HEK293 (cell line): ENCODE data around the gene ADAMTS19.

Source experiments
- CTCF ChIA-PET: fragments of 350-600 bp; formaldehyde crosslinking; extraction: SDS; loops from one replicate; lab custom pipeline; 2021; ENCODE audit warnings: antibody characterized with exemption; lab: Yijun Ruan, JAX
- POLR2A ChIA-PET: fragments of 300-600 bp; formaldehyde crosslinking; extraction: SDS; loops from one replicate; lab custom pipeline; 2020; ENCODE audit warnings: antibody characterized with exemption, inconsistent platforms; lab: Yijun Ruan, JAX
- H3K27ac ChIP-seq: fragments of 200-500 bp; sonication (Bioruptor generic); 2 replicates; pipeline ENCODE4 v1.5.1; 2014; ENCODE audit warnings: low read depth, low read length, control low read depth, inconsistent platforms; ENCODE audit errors: extremely low read depth
- H3K36me3 ChIP-seq, 2 experiments: fragments of 200-500 bp in 1 of 2; sonication (Bioruptor generic) in 1 of 2; 1 replicate in 1 of 2; 2 replicates in 1 of 2; pipeline ENCODE4 v1.5.1; 2014 to 2017; ENCODE audit warnings: inconsistent platforms in 2 of 2, low read length in 2 of 2; ENCODE audit not compliant: control insufficient read depth in 2 of 2, insufficient read depth in 1 of 2
- H3K4me1 ChIP-seq: fragments of 200-500 bp; sonication (Bioruptor generic); 2 replicates; pipeline ENCODE4 v1.5.1; 2014; ENCODE audit warnings: mild to moderate bottlenecking, low read length, inconsistent platforms; ENCODE audit not compliant: control insufficient read depth, insufficient read depth
- H3K4me3 ChIP-seq: 2 replicates; pipeline ENCODE4 v1.5.1; 2011; ENCODE audit warnings: low read depth, mild to moderate bottlenecking, control low read depth, low read length, moderate library complexity
- H3K9me3 ChIP-seq: fragments of 200-500 bp; sonication (Bioruptor generic); 2 replicates; pipeline ENCODE4 v1.5.1; 2014; ENCODE audit warnings: low read depth, low read length, inconsistent platforms; ENCODE audit not compliant: control insufficient read depth, insufficient read depth
- BCL11A ChIP-seq: fragments of 450-650 bp; formaldehyde crosslinking; IDR thresholded peaks from 2 replicates; pipeline ENCODE4 v1.5.1; 2016; ENCODE audit warnings: low read depth, missing biosample characterization, missing genetic modification characterization
- HOXC10 ChIP-seq: sonication (generic); formaldehyde crosslinking; IDR thresholded peaks from 2 replicates; pipeline ENCODE4 v1.8.1; 2023; ENCODE audit warnings: mild to moderate bottlenecking, missing genetic modification reagents
- KLF1 ChIP-seq: fragments of 450-650 bp; formaldehyde crosslinking; IDR thresholded peaks from 2 replicates; pipeline ENCODE4 v1.5.1; 2016; ENCODE audit warnings: missing biosample characterization, missing genetic modification characterization
- MEIS1 ChIP-seq: sonication (generic); formaldehyde crosslinking; IDR thresholded peaks from 2 replicates; pipeline ENCODE4 v1.8.1; 2022; ENCODE audit warnings: missing genetic modification reagents, mild to moderate bottlenecking, borderline replicate concordance
- OSR2 ChIP-seq: fragments of 450-650 bp; formaldehyde crosslinking; IDR thresholded peaks from 2 replicates; pipeline ENCODE4 v1.5.1; 2016; ENCODE audit warnings: missing biosample characterization, missing genetic modification characterization
- PRDM2 ChIP-seq: fragments of 450-650 bp; formaldehyde crosslinking; IDR thresholded peaks from 2 replicates; pipeline ENCODE4 v1.5.1; 2016; ENCODE audit warnings: missing biosample characterization, missing genetic modification characterization, borderline replicate concordance
- SCRT2 ChIP-seq: fragments of 450-650 bp; formaldehyde crosslinking; IDR thresholded peaks from 2 replicates; pipeline ENCODE4 v1.5.1; 2016; ENCODE audit warnings: missing biosample characterization, missing genetic modification characterization
- WT1 ChIP-seq: fragments of 450-650 bp; formaldehyde crosslinking; IDR thresholded peaks from 2 replicates; pipeline ENCODE4 v1.5.1; 2016; ENCODE audit warnings: missing biosample characterization, missing genetic modification characterization
- ZNF10 ChIP-seq: fragments of 450-650 bp; formaldehyde crosslinking; IDR thresholded peaks from 2 replicates; pipeline ENCODE4 v1.5.1; 2017; ENCODE audit warnings: missing biosample characterization, missing genetic modification characterization
- ZNF174 ChIP-seq: fragments of 450-650 bp; formaldehyde crosslinking; IDR thresholded peaks from 2 replicates; pipeline ENCODE4 v1.5.0; 2017; ENCODE audit warnings: missing biosample characterization, mild to moderate bottlenecking, missing genetic modification characterization
- ZNF19 ChIP-seq: fragments of 450-650 bp; formaldehyde crosslinking; IDR thresholded peaks from 2 replicates; pipeline ENCODE4; 2016; ENCODE audit warnings: missing biosample characterization, missing genetic modification characterization, low read depth
- ZNF23 ChIP-seq: fragments of 450-650 bp; formaldehyde crosslinking; IDR thresholded peaks from 2 replicates; pipeline ENCODE4 v1.5.1; 2016; ENCODE audit warnings: missing biosample characterization, missing genetic modification characterization, borderline replicate concordance
- ZNF560 ChIP-seq: fragments of 450-650 bp; formaldehyde crosslinking; IDR thresholded peaks from 2 replicates; pipeline ENCODE4 v1.5.1; 2017; ENCODE audit warnings: missing biosample characterization, missing genetic modification characterization, borderline replicate concordance
- ZNF677 ChIP-seq: fragments of 450-650 bp; IDR thresholded peaks from 2 replicates; pipeline ENCODE4 v1.5.0; 2018; ENCODE audit warnings: missing biosample characterization, mild to moderate bottlenecking, missing genetic modification characterization, moderate library complexity

The ADAMTS19 gene

DNA sequence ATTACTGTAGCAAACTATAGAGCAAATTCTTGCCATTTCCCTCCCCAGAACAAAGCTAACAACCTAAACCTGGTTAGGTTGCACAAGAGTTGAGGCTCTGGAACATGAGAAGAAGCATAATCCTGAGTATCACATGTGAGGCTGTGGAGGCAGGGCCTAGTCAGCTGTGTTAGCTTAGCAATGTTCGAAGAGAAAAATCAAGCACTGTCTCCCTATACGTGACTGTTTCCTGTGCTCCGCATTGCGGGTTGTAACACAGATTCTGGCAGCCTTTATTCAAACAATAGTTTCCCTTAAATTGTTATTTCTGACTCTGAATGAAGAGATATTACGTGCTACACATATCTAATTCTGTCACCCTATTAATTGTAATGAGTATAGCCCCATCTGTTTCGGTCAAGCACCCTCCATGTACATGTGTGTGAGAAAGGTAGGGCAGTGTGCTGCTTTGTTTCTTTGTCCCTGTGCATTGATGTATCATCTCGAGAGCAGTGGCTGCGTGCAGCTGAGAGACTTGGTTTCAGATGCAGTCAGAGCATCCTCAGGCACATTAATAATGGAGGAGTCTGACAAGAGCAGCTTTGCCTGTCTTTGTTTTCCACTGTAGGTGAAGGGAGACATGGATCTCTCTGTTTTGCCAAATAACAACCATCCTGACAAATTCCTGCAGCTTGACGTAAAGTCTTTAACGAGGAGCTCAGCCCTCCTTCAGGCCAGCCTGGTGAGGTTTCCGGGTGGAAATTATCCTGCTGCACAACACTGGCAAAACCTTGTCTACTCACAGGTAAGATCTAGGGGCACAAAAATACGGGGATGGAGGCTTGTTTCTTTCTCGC, 287.7 kb downstream of the ADAMTS19 start, which contains the start of gene MINAR2:
Gene MINAR2, plus strand, starts transcription at position 523 of the 836 bp plus-strand sequence. Its CDS starts 97 bp downstream, at position 620.
- Histone ChIP-seq H3K9me3 (no peaks in the 10 kb centered on the region), H3K27ac (no peak within 1 kb of the TSS), H3K36me3 (no peaks in the 10 kb centered on the region), H3K4me1 (no peaks in the 10 kb centered on the region), H3K4me3 (no peak within 1 kb of the TSS)
- TF ChIP-seq ZNF677 (tag by site-specific recombination), result peak; percentile 76
- no peak for TF ChIP-seq WT1
- ChIA-PET POLR2A (no interaction called here), CTCF (interaction anchor here (1.1 kb wide), 1 partner anchor 24 kb away, joined by 3 read pairs; no protein-coding TSS in a partner anchor)

DNA sequence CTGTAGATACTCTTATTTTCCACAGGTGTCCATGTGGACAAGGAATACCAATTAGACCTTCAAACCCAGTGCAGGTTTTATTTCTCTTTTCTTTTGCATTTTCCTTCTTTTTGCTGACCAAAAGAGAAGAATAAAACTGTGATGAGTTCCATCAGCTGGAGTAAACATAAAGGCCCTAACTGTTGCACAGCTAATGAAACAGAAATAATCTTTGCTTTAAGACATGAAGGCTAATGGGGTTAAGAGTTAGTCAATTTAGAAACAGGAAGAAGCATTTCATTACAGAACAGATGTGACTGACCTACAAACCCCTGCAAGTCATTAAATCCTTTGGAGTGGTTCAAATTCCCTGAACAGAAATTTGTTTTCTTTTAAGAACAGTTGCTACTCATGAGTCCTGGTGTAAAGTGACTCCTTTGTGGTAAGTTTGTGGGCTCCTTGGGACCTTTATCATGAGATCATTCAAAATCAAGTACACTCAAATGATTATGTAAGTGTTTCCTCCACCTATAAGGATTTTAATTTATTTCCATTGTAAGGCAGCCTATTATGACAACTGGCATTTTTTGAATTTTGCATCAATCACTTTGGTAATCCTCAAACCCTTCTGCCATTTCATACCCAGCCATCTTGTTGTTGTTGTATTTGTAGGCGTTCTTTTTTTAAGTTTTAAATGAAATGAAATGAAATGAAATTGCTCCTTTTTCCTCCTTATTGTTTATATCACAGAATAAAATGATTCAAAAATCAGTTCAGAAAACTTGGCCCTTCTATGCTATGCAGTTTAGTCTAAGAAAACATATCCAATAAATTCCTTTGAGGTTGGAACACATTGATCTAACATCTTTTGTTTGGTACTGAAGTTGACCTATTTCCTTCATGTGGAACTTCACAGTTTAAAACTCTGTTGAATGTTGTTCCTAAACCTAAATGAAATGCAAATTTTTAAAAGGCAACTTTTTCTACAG, 289.1 kb downstream of the ADAMTS19 start:
- ChIA-PET POLR2A (no interaction called here), CTCF (no interaction called here)
- no peak for TF ChIP-seq ZNF23 (tag by site-specific recombination)
- 0 out of 2 replicates have a peak, but pooled peaks have one; percentile 56 for TF ChIP-seq SCRT2 (tag by site-specific recombination)
- 0 out of 2 replicates have a peak, but pooled peaks have one; percentile 9 for TF ChIP-seq OSR2 (tag by site-specific recombination)
- no peak for TF ChIP-seq MEIS1
- Histone ChIP-seq H3K27ac (no peak overlapping the region), H3K4me3 (no peak overlapping the region), H3K4me1 (no peaks in the 10 kb centered on the region), H3K9me3 (no peaks in the 10 kb centered on the region), H3K36me3 (no peaks in the 10 kb centered on the region)

DNA sequence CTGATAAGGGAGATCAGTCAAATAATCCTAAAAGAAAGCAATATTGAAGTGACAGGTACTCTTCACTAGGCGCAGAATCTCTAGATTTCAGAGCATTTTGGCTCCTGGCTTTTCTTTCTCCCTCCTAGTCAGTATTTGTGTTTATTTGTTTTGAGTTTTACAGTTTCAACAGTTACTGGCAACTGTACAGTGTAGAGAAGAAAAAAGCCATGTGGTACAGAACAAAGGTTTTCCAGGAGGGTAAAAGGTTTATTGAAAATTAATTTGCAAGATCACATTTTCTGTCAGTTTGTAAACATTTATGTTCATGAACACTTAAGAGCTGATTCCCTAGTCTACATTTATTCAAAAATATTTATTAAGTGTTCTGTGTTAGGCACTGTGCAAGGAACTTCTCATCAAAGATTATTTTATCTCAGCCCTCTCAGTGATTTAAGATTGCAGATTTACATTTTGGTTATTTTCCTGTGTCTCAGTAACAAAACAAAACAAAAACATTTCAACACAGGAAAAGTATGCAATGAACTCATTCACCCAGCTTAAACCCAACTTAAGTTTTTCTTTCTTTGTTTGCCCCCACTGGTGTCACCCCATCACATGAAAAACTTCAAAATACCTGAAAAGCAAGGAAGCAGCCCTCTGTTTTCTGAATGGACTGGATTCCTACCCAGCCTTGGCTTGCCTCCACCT, 300.7 kb downstream of the ADAMTS19 start:
- H3K27ac ChIP-seq, result no peak overlapping the region
- TF ChIP-seq BCL11A (tag by site-specific recombination), result no peak
- 0 out of 2 replicates have a peak, but pooled peaks have one; percentile 61 for TF ChIP-seq ZNF10 (tag by site-specific recombination)
- no peak for TF ChIP-seq KLF1 (tag by site-specific recombination)
- TF ChIP-seq, all 188 proteins: peak for 1
- H3K4me3 ChIP-seq, result no peak overlapping the region
- no peaks in the 10 kb centered on the region for H3K9me3 ChIP-seq
- 0 out of 2 replicates have a peak, but pooled peaks cover 2% of the 10 kb centered on the region for H3K4me1 ChIP-seq
- ChIA-PET POLR2A (no interaction called here), CTCF (interaction anchor here (0.6 kb wide), 1 partner anchor 10 kb away, joined by 3 read pairs; no protein-coding TSS in a partner anchor)
- no peaks in the 10 kb centered on the region for H3K36me3 ChIP-seq

GRCh38 chr5:129763651-129764050, 303.6 kb downstream of the ADAMTS19 start:
- ChIA-PET POLR2A (no interaction called here), CTCF (interaction anchor here (1.1 kb wide), 1 partner anchor 126 kb away, joined by 4 read pairs; no protein-coding TSS in a partner anchor)
- Histone ChIP-seq H3K36me3 (no peaks in the 10 kb centered on the region), H3K27ac (no peak overlapping the region), H3K4me1 (0 out of 2 replicates have a peak, but pooled peaks cover 2% of the 10 kb centered on the region), H3K4me3 (no peak overlapping the region), H3K9me3 (no peaks in the 10 kb centered on the region)
- TF ChIP-seq ZNF174 (tag by site-specific recombination), result no peak

DNA sequence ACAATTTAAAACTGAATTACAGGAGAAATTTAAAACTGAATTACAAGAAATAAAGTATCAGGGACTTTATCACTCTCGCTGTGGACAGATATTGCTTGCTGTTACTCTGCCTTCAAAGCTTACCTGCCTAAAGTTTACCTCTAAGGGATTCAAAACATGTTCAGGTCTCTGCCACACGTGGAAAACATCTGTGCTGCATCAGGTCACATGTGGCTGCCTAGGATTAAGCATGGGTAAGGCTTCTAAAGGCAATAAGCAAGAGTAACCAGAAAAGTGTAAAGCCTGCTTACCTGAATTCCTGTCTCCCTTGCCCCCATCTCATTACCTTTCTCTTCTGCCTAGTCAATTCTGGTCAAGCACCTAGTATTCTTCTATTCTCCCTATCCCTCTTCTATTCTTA, 306.7 kb downstream of the ADAMTS19 start:
- ChIA-PET CTCF (interaction anchor here (0.6 to 9.3 kb wide), 5 partner anchors 12 to 747 kb away, joined by 3 to 256 read pairs (median 4); no protein-coding TSS in a partner anchor), POLR2A (no interaction called here)
- Histone ChIP-seq H3K9me3 (no peaks in the 10 kb centered on the region), H3K4me3 (no peak overlapping the region), H3K27ac (no peak overlapping the region), H3K4me1 (no peaks in the 10 kb centered on the region), H3K36me3 (no peaks in the 10 kb centered on the region)
- TF ChIP-seq PRDM2 (tag by site-specific recombination) (no peak), ZNF19 (tag by site-specific recombination) (no peak), ZNF560 (tag by site-specific recombination) (no peak), HOXC10 (CRISPR knock-in tag) (no peak)
